Lower lobe of right lung (tissue), 2 donors: ENCODE data around the gene XYLT1. TPM values are rescaled to one million over a fixed set of nuclear protein-coding genes. Genes with fewer than 3 reads are reported as not detected.
A peak's percentile ranks its signal among the peaks of the same experiment; 100 is the strongest.

Experiments
- ATAC-seq, 2 donors: fragments of 200-7000 bp; cut with Tn5 transposase; one replicate each; pipeline ENCODE4 v1.9.1; 2020 to 2022; ENCODE audit warnings: mild to moderate bottlenecking in 2 of 2, moderate library complexity in 2 of 2
- DNase-seq: peaks from one replicate; pipeline ENCODE4 v3.0.0-alpha.2; 2020
- H3K27ac ChIP-seq: fragments of 200-600 bp; one replicate; pipeline ENCODE4 v1.8.0; 2022
- H3K27me3 ChIP-seq: fragments of 200-600 bp; one replicate; pipeline ENCODE4 v1.8.0; 2022; ENCODE audit warnings: low read depth
- H3K36me3 ChIP-seq: fragments of 200-600 bp; one replicate; pipeline ENCODE4 v1.8.0; 2022; ENCODE audit warnings: mild to moderate bottlenecking
- H3K4me1 ChIP-seq: fragments of 200-600 bp; one replicate; pipeline ENCODE4 v1.8.0; 2022
- H3K4me3 ChIP-seq: fragments of 200-600 bp; one replicate; pipeline ENCODE4 v1.8.0; 2022; ENCODE audit warnings: mild to moderate bottlenecking
- H3K9me3 ChIP-seq: fragments of 200-600 bp; one replicate; pipeline ENCODE4 v1.8.0; 2022
- CTCF ChIP-seq: fragments of 200-600 bp; IDR thresholded peaks from one replicate; pipeline ENCODE4 v1.8.0; 2022; ENCODE audit warnings: antibody characterized with exemption, mild to moderate bottlenecking
- intact Hi-C: fragments of 100-400 bp; cut with DNase I; formaldehyde crosslinking; loops from one replicate; pipeline ENCODE4 v1.11.0; 2022
- total RNA-seq: library from RNA; stranded (reverse); fragmentation: NEBNext Ultra II Directional; extraction: Animal tissue kit (Norgen Biotek cat#: 25700); gene quantifications from one replicate; pipeline ENCODE4 v1.2.1, GENCODE V29; 2021
- donor health status: DM: no; HTN: yes; CAD: no; lungs with severe emphysema.

The XYLT1 gene
- total RNA-seq, 1 donor from 2014 or later: 9.0 TPM

- H3K9me3 ChIP-seq: no peaks in the 10 kb centered on the region
- intact Hi-C loops: no loop called here
- no peak overlapping the region for H3K27ac ChIP-seq
- H3K27me3 ChIP-seq: peaks cover 4% of the 10 kb centered on the region
- no peak for ATAC-seq
- peaks cover 11% of the 10 kb centered on the region for H3K4me1 ChIP-seq
- DNase-seq: no peak
- H3K4me3 ChIP-seq: no peak overlapping the region
- no peaks in the 10 kb centered on the region for H3K36me3 ChIP-seq
- no peak for TF ChIP-seq CTCF
Measured at GRCh38 chr16:17072104-17072503, 398.7 kb downstream of the XYLT1 start.

DNA sequence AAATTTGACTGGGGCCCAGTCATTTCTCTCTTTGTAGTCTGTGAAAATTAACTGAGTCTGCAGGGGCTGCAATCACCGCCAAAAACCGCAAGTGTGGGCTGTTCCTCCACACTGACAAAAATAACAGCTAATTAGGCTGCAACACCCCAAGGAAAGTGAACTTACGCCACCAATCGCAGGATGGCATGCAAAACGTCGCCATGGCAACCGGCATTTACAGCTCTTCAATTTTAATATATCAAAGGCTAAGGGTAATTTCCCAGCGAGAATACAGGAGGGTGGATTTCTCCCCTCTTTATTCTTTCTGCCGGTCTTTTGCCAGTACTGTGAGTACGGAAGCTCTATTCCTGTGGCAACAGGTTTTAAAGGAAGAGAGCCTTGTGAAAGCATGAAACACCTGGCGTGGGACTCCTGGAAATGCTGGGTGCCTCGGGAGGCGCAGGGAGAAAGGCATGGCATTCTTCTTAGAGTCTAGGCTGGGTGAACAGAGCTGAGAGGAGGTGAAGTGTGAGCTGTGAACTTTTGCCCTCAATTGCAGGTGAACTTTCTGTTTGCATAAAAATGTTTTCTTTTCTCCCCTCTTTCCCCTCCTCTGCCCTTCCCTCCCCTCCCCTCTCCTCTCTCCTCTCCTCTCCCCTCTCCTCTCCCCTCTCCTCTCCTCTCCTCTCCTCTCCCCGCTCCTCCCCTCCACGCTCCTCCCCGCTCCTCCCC is 399.7 kb downstream of the XYLT1 start:
- Histone ChIP-seq H3K36me3 (no peaks in the 10 kb centered on the region), H3K9me3 (no peaks in the 10 kb centered on the region), H3K4me3 (peak overlapping the region; percentile 29), H3K4me1 (peaks cover 11% of the 10 kb centered on the region), H3K27me3 (peaks cover 2% of the 10 kb centered on the region), H3K27ac (no peak overlapping the region)
- TF ChIP-seq CTCF: no peak
- ATAC-seq (peak; percentile 42 to 61), DNase-seq (peak; percentile 74)
- intact Hi-C loops: no loop called here

GRCh38 chr16:17069681-17070080 is 401.1 kb downstream of the XYLT1 start:
- H3K9me3 ChIP-seq: no peaks in the 10 kb centered on the region
- H3K27ac ChIP-seq: no peak overlapping the region
- TF ChIP-seq CTCF: no peak
- no peak overlapping the region for H3K4me3 ChIP-seq
- intact Hi-C loops: no loop called here
- H3K36me3 ChIP-seq: no peaks in the 10 kb centered on the region
- H3K4me1 ChIP-seq: peaks cover 11% of the 10 kb centered on the region
- no peaks in the 10 kb centered on the region for H3K27me3 ChIP-seq
- DNase-seq (no peak), ATAC-seq (no peak)

GRCh38 chr16:17068524-17068923 is 402.2 kb downstream of the XYLT1 start:
- no peak for DNase-seq
- intact Hi-C loops: no loop called here
- H3K36me3 ChIP-seq: no peaks in the 10 kb centered on the region
- no peaks in the 10 kb centered on the region for H3K9me3 ChIP-seq
- no peaks in the 10 kb centered on the region for H3K27me3 ChIP-seq
- no peak overlapping the region for H3K27ac ChIP-seq
- H3K4me3 ChIP-seq: no peak overlapping the region
- H3K4me1 ChIP-seq: peaks cover 11% of the 10 kb centered on the region
- ATAC-seq: no peak
- no peak for TF ChIP-seq CTCF

DNA sequence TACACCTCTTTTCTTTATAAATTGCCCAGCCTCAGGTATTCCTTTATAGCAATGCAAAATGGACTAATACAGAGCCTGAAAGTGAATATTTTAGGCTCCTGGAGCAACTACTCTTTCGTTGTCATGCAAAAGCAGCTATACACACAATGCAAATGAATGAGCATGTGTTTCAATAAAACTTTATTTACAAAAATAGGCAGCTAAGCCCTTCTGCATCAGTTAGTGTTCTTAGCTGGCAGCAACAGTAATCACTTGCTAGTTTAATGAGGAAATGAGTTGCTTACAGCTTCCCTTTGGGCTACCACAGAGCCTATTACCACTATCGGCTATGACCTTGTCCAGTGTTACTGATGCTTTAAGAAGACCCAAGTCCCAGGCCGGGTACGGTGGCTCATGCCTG is 402.9 kb downstream of the XYLT1 start:
- Histone ChIP-seq H3K27ac (no peak overlapping the region), H3K4me3 (no peak overlapping the region), H3K4me1 (peaks cover 11% of the 10 kb centered on the region), H3K27me3 (no peaks in the 10 kb centered on the region), H3K9me3 (no peaks in the 10 kb centered on the region), H3K36me3 (no peaks in the 10 kb centered on the region)
- DNase-seq (no peak), ATAC-seq (no peak)
- intact Hi-C loops: no loop called here
- TF ChIP-seq CTCF: no peak
